Activated CD4-positive, CD25-positive, alpha-beta regulatory T cell treated with anti-CD3 and anti-CD28 coated beads, Interleukin-2, amount 50 U/mL, for 72 hours (primary cell): ENCODE measurements around the gene SRPK1.

Experiments
- DNase-seq: peaks from one replicate; pipeline ENCODE4 v3.0.0; 2021

Gene SRPK1

DNA sequence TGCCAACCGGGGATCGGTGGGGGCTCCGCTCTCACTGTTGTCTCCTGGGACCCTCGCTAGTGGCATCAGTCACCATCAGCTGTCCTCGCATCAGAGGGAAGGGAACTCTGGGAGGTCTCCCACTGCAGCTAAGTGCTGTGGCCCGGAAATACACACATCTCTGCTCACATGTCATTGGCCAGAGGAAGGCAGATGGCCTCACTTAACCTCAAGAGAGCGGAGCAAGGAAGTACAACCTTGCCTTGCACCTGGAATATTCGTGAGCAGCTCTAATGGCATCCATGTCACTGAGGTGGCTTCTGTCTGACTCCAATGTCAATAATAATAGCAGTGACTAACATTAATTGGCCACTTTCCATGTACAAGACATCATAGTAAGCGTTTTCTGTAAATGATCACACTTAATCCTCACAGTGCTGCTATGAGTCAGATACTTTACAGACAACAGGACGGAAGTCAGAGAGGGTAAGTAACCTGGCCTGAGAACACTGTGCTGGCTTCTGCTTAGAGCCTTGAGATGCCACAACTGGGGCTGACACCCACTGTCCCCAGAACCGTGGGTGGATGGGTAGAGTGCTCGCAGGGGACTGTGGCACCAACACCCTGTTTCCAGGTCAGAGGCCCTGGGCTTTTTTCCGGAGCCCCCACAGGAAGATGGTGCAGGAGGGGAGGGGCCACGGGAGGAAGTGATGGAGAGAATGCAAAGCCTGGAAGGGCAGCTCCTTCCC, 109.8 kb downstream of the SRPK1 start:
- no peak for DNase-seq

DNA sequence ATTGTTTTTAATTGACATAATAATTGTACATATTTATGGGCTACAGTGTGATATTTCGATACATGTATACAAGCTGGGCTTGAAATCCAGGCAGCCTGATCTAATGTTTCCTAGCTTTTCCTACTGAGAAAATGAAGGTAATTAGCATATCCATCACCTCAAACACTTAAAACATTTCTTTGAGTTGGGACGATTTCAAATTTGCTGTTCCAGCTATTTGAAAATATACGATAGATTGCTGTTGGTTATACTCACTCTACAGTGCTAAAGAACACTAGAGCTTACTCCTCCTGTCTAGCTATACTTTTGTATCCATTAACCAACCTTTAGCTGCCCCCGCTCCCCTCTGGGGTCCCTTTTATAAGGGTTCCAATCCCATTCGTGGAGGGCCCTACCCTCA, 111.1 kb downstream of the SRPK1 start:
- DNase-seq, result no peak

DNA sequence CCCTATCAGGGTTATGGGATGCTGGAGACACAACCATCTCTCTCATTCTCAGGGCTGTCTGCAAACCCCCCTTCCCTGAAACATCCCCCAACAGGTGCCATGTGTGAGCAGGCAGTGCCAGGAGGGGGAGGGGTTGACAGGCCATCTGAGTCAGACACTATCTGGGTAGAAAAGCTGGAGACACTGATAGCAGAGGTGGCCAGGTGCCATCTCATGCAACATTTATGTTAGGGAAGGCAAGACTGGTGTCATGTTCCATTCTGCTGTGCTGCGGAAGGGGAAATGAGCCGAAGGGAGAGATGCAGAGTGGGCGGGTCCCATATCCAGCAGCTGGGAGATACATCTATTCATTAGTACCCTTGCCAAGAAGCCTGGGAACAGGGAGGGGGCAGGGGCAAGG, 112.2 kb downstream of the SRPK1 start:
- DNase-seq, result no peak

DNA sequence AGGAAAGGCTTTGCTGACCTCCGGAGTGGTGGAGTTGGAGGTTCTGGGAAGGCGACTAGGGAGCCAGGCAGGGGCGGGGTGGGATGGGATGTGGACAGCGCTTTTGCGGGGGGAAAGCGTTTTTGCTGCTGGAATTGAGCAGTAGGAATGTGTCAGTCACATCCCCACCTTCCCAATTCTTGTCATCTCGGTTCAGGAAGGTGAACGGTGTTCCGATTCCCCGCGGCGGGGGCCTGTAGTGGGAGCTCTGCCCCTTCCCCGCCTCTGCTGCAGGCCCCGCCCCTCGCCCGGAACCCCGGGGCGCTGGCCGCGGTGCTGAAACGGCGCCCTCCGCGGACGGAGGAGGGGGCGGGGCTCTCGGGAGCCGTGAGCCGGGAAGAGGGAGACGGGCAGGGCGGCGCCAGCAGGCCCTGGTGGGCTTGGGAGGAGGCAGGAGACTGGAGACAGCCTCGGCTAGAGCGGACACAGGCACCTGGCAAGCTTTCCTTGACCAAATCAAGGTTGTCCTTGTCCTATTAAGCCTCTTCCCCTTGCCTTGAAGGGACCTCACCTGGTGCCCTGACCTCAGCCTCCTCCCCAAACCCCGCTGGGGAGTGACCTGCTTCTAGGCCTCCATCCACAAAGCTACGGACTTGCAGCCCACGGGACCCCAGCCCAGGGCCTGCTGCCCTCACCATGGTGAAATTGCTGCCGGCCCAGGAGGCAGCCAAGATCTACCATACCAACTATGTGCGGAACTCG, 115.7 kb downstream of the SRPK1 start, which contains the start of gene LHFPL5:
Gene LHFPL5, plus strand, starts transcription at position 357 of the 741 bp plus-strand sequence. Its CDS starts 319 bp downstream, at position 676.
- peak; percentile 58 for DNase-seq

DNA sequence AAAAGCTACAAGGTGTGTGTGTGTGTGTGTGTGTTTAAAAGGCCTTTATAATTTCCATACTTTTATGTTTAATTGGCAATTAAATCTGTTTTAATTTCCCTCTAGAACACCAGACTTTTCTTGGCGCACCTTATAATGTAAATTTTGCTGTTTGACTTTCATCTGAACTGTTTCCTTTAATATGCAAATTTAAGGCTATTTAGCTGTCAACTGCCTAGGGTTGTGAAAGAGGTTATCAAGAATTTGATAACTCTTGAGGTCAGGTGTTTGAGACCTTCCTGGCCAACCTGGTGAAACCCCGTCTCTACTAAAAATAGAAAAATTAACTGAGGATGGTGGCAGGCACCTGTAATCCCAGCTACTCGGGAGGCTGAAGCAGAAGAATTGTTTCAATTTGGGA, 119.8 kb downstream of the SRPK1 start:
- no peak for DNase-seq

DNA sequence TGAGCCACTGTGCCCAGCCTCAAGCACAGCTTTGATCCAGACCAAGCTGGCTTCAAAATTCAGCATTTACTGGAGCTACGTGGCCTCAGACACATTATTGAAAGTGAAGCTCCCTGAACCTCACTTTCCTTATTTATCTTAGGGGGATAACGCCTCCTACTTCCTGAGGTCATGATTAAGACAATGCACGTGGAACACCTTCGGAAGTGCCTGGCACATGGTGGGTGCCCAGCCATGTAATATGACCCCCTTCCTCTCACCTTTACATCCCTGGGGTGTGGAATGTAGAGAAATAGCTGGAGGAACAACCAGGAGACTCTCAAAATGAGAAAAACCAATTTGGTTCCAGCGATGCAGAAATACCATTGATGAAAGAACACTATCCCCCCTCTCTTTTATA, 122.2 kb downstream of the SRPK1 start:
- DNase-seq, result no peak

DNA sequence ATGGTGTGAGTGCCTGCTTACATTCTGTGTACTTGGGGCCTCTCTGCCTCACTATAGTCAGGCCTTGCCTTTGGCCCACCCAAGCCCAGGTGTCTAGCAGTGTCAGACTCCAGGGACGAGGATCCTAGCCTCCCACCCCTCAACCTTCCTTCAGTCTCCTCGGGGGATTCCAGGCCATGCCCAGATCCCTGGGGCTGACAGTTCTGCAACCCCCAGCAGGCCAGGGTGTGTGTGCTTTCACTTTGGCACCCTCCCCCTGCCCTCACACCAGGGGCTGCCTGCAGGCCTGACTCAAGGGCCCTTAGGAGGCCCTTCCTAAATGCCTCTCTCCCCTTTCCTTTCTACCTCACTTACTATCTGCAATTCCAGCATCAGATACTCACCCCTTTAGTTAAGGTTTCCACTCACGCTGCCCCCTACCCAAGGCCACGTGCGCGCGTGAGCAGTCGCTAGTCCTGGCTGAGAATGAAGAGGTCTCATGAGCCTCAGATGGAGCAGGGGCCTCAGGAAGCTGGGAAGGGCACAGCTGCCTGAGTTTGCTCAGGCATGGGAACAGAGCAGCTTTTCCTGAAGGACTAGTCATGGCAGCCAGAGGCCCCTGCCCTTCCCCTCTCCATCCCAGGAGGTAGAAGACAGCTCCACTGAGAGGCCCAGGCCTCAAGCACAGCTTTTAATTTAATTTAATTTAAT, 122.9 kb downstream of the SRPK1 start:
- DNase-seq, result no peak

DNA sequence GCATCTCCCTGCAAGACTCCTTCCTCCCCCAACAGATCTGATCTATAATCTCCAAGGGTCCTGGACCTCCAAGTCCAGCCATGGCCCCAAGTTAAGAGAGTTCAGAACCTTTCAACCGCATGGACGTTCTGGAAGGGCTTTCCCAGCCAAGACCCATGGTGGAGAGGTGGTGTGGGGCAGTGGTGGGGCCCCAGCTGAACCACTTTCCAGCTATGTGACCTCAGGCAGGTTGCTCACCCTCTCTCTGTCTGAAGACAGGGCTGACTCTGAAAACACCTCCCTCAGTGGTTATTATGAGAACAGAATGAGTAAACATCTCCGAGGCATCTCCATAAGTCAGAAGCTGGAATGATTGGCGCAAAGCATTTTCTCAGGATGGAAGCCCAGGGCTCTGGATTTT, 124.7 kb downstream of the SRPK1 start:
- no peak for DNase-seq

DNA sequence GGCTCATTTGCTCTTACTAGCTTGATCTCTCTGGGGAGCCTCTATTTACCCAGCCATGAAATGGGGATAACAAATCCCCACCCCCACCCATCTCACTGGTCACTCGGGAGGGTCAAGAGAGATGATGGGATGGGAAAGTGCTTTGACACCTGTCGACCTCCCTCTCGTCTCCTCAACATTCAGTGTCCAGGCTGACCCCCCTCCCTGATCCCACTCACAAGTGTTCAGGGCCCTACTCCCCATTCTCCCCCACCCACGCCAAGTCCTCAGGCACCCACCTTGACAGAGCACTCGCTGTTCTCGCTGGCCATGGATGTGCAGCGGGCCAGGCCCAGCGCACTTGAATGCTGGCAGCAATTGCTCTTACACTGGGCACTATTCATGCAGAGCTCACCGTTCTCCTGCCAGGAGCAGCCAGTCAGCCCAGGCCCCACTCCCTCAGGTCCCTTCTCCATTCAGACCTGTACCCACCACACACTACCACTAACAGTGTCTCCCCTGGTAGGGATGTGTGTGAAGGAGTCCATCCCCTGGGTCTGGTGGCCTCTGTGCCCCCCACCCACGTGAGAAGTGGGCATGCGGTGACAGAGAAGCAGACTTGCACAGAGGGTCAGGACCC, 125.3 kb downstream of the SRPK1 start:
- DNase-seq, result no peak

DNA sequence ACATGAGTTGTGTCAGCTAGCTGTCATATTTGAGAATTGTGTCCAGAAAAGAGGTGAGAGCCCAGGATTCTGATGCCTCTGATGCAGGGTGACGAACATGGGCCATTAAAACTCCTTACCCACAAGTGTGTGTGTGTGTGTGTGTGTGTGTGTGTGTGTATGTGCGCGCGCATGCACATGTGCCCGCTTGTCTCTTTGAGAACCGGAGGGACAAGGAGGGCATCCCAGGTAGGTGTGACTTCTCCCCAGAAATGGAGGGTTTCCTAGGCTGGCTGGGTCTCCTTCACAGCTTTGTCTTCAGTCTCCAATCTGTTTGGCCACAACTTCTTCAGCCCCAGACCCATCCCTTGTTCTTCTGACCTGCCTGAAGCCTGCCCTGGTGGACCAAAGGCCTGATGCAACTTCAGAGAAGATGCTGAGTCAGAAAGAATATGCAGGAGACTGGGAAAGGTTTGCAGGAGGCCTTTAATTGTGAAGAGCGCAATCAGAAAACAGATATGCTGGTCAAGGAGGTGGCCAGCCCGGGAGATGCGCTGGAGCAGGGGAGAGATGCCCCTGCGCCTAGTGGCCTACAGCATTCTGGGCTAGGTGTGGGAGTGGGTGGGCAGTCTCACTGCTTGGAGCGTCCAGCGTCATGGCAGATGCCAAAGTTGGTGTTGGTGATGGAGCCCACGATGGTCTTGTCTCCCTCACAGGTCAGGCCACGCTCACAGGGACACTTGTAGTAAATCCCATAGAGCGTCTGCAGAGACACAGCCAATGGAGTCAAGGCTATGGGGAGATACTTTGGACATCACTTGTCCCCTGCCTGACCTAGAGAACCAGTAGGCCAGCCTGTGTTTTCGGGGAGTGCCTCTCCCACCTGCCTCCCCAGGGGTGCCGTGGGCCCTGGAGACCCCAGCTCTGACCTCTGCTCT, 126.1 kb downstream of the SRPK1 start:
- no peak for DNase-seq

DNA sequence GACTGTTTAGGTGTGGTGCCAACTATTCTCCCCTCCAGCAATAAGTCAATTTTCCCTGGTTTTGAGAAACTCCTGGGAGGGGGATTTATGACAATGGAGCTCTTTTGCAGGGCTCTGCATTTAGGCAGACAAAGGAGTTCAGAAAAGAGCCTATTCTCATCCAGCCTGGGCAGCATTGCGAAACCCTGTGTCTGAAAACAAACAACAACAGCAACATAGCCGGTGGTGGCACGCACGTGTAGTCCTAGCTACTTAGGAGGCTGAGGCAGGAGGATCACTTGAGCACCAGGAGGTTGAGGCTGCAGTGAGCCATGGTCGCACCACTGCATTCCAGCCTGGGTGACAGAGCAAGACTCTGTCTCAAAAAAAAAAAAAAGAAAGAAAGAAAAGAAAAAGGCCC, 130.2 kb downstream of the SRPK1 start:
- DNase-seq, result no peak

DNA sequence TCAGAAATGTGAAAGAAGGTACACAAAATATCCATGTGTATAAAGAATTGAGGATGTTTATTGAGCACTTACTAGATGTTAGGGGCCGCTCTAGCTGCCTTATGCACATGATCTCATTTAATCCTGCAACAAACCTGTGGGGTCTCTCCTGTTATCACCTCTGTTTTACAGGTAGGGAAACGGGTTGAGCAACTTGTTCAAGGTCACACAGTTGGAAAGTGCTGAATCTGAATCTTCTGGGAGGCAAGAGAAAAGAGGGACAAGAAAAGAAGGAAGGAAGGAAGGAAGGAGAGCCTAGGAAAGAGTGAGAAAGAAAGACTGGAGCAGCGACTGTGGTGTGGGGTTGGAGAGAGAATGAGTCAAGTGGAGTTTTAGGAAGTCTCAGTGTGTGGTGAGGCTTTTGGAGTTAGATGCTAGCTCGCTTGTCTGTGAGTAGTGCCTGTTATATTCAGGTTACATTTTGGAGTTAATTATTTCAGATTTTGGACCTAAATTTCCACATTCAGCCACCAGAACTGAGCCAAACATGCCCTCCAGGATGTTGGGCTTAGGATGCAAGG, 132.4 kb downstream of the SRPK1 start:
- DNase-seq, result no peak

DNA sequence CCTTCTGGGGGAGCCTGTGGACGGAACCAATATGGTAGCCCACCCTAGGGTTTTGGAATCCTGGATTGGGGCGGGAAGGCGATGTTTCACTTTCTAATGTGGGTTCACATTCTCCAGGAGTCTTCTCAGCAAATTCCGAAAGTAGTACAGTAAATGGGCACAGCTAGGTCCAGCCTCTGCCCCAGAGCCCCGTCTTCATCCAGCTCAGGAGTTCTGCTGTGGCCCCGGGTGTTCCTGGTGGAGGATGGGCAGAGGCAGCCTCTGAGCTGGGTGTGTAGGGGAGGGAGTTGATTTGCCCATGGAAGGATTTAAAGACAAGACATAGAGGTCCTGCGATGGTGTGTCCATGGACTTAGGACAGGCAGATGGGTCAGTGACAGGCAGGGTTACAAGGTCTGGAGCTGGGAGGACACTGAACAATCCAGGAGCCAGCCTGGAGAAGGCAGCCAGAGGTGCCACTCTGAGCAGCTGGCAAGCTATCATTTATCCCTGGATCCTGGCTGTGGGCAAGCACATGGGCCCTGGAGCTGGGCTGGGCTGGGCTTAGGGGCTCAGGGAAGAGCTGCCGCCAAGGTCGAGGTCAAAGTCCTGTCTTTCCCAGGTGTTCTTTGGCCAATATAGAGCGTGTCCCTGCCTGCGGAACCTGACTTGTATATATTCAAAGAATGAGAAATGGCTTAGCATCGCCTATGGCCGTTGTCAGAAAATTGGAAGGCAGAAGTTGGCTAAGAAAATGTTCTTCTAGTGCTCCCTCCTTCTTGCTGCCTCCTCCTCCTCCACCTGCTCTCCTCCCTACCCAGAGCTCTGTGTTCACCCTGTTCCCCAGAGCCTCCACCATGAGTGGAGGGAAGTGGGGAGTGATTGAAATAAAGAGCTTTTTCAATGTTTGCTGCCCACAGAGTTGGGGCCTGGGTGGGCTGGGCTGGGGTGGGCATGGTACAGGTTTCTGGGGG, 133.4 kb downstream of the SRPK1 start:
- DNase-seq, result no peak

DNA sequence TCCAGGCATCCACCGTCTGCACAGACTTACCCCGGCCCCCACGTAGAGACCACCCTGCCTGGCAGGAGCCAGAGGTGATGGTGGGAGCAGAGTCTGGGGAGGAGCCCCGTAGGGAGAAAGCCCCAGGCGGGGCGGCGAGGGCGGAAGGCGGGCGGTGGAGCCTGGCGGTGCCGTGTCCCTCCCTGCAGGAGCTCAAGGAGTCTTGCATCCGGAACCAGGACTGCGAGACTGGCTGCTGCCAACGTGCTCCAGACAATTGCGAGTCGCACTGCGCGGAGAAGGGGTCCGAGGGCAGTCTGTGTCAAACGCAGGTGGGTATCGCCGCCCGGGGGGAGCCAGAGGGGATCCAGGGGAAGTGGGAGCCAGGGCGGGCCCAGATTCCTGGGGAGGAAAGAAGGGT, 134.1 kb downstream of the SRPK1 start:
- DNase-seq, result no peak

DNA sequence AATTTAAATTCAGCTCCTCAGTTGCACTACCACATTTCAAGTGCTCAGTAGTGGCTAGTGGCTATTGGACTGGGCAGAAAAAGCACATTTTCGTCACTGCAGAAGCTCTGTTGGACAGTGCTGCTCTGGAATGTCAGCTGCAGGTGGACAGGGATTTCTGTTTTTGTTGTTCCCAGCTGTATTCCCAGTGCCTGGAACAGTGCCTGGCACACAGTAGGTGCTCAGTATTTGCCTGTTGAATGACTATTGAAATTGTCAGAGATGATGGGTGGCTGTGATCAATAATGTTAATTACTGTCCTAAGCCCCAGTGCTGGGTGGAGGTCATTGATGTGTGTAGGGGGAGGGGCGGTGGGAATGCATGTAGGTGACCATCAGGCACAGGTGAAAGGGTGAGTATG, 134.6 kb downstream of the SRPK1 start:
- DNase-seq, result no peak

DNA sequence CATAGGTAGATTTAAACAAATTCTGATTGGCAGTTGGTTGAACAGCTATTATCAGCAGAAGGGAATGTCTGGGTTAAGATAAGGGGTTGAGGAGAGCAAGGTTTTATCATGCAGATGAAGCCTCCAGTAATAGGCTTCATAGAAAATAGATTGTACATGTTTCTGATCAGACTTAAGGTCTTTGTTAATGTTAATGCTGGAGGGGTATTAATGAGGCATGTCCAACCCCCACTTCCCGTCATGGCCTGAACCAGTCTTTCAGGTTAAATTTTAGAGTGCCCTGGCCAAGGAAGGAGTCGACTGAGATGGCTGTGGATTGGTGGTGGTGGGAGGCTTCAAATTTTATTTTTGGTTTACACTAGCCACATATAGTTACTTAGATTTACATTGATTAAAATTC, 136.7 kb downstream of the SRPK1 start:
- DNase-seq, result no peak
